Transverse colon (tissue), 4 donors: ENCODE measurements around the gene ACBD6. TPM values are rescaled to one million over a fixed set of nuclear protein-coding genes. Genes with fewer than 3 reads are reported as not detected.

Experiments
- DNase-seq: peaks from one replicate; pipeline ENCODE4 v3.0.0-alpha.2; 2019
- H3K27ac ChIP-seq, 4 donors: fragments of 200-600 bp; sonication (generic); 2 replicates each; pipeline ENCODE4 v1.5.1; 2016 to 2018; ENCODE audit warnings: inconsistent platforms in 4 of 4
- H3K27me3 ChIP-seq: fragments of 200-600 bp; sonication (generic); 2 replicates; pipeline ENCODE4 v1.5.1; 2017; ENCODE audit warnings: inconsistent platforms
- H3K36me3 ChIP-seq, 4 donors: fragments of 200-600 bp; sonication (generic); 2 replicates each; pipeline ENCODE4 v1.5.1; 2017 to 2019; ENCODE audit warnings: inconsistent platforms in 4 of 4
- H3K4me1 ChIP-seq, 4 donors: fragments of 200-600 bp; sonication (generic); 2 replicates each; pipeline ENCODE4 v1.5.1; 2017 to 2020; ENCODE audit warnings: inconsistent platforms in 4 of 4
- H3K4me3 ChIP-seq, 4 donors: fragments of 200-600 bp; sonication (generic); 1 replicate in 1 of 4; 2 replicates in 3 of 4; pipeline versions ENCODE4 v1.5.1 to v1.6.1; 2017 to 2019; ENCODE audit warnings: inconsistent platforms in 4 of 4
- H3K9me3 ChIP-seq, 2 donors: fragments of 200-600 bp; sonication (generic); 2 replicates each; pipeline ENCODE4 v1.5.1; 2017 to 2019; ENCODE audit warnings: inconsistent platforms in 2 of 2
- CTCF ChIP-seq, 5 experiments: fragments of 200-600 bp in 3 of 5; fragments of 450-650 bp in 2 of 5; sonication (generic) in 3 of 5; IDR thresholded peaks; 1 replicate in 2 of 5; 2 replicates in 3 of 5; pipeline ENCODE4 v1.5.1; 2016 to 2017; ENCODE audit warnings: antibody characterized with exemption in 5 of 5, inconsistent platforms in 3 of 5, mild to moderate bottlenecking in 2 of 5, moderate library complexity in 1 of 5
- EP300 ChIP-seq: sonication (generic); formaldehyde crosslinking; IDR thresholded peaks from one replicate; pipeline ENCODE4 v1.6.1; 2017; ENCODE audit warnings: antibody characterized with exemption, low read depth
- POLR2A ChIP-seq: fragments of 450-650 bp; IDR thresholded peaks from one replicate; pipeline ENCODE4 v1.6.1; 2016; ENCODE audit warnings: antibody characterized with exemption, mild to moderate bottlenecking, moderate library complexity
- POLR2AphosphoS5 ChIP-seq, 3 donors: sonication (generic); formaldehyde crosslinking; IDR thresholded peaks; one replicate each; pipeline ENCODE4 v1.6.1; 2016; ENCODE audit warnings: antibody characterized with exemption in 3 of 3
- WGBS, 2 donors: methylation state at CpG; one replicate each; pipeline ENCODE4 v1.1.5; 2018; ENCODE audit warnings: low coverage in 1 of 2; 5-methylcytosine and 5-hydroxymethylcytosine counted together
- in situ Hi-C, 4 donors: fragments of 200-750 bp; cut with MboI; loops; one replicate each; pipeline versions ENCODE4 v1.15.0 to v1.15.1; 2017; ENCODE audit warnings: low sequenced_read_pairs in 3 of 4, low pct_ligation_motif_present in 1 of 4, low pct_unique_long_range_greater_than_20kb in 1 of 4
- intact Hi-C: fragments of 100-400 bp; cut with DNase I; formaldehyde crosslinking; loops from one replicate; pipeline ENCODE4 v1.15.1; 2023; ENCODE audit warnings: low total_unique reads
- total RNA-seq, 4 donors: library from RNA; depleted of rRNA; stranded (reverse); fragments of >200 nt; gene quantifications; one replicate each; pipeline ENCODE4 v1.1.0, GENCODE V29; 2016

ACBD6 gene
- total RNA-seq, 4 donors from 2014 or later = 9.7 to 48.4 (median 38.6) TPM

- H3K9me3 ChIP-seq = peaks cover 29 to 30% of the 10 kb centered on the region in 2 donors
- intact Hi-C loops (no loop called here), in situ Hi-C loops (no loop called here)
- no peak overlapping the region for H3K27ac ChIP-seq
- TF ChIP-seq POLR2AphosphoS5 (IDR thresholded peaks at IDR 0.05) (no peak), EP300 (no peak), CTCF (IDR thresholded peaks at IDR 0.05) (no peak), POLR2A (no peak)
- no peaks in the 10 kb centered on the region for H3K4me1 ChIP-seq
- no peaks in the 10 kb centered on the region for H3K36me3 ChIP-seq
- no peak for DNase-seq
- H3K27me3 ChIP-seq = no peaks in the 10 kb centered on the region
- no peak overlapping the region for H3K4me3 ChIP-seq
Observed at GRCh38 chr1:180385144-180385543, 117.2 kb downstream of the ACBD6 start.

DNA sequence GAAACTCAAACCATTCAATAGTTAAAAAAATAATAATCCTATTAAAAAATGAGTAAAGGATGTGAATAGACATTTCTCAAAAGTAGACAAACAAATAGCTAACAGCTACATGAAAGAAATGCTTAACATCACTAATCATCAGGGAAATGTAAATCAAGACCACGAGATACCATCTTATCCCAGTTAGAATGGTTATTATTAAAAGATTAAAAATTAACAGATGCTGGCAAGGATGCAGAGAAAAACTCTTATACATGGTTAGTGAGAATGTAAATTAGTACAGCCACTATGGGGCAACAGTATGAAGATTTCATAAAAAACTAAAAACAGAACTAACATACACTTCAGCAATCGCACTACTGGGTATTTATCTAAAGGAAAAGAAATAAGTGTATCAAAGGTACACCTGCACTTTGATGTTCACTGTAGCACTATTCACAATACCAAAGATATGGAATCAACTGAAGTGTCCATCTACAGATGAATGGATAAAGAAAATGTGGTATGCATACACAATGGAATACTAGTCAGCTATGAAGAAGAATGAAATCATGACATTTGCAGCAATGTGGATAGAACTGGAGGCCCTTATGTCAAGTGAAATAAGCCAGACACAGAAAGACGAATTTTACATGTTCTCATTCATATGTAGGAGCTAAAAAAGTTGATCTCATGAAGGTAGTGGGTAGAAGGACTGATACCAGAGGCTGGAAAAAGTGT is 117.9 kb downstream of the ACBD6 start:
- no peak overlapping the region for H3K27ac ChIP-seq
- no peaks in the 10 kb centered on the region for H3K27me3 ChIP-seq
- H3K9me3 ChIP-seq = peaks cover 36 to 37% of the 10 kb centered on the region in 2 donors
- H3K36me3 ChIP-seq = no peaks in the 10 kb centered on the region
- no peak for DNase-seq
- in situ Hi-C loops (no loop called here), intact Hi-C loops (no loop called here)
- no peak overlapping the region for H3K4me3 ChIP-seq
- no peaks in the 10 kb centered on the region for H3K4me1 ChIP-seq
- WGBS, 2 donors = 91 to 92% methylated on average over 3 of the region's 3 CpGs
- TF ChIP-seq POLR2A (no peak), POLR2AphosphoS5 (IDR thresholded peaks at IDR 0.05) (no peak), CTCF (IDR thresholded peaks at IDR 0.05) (no peak), EP300 (no peak)

DNA sequence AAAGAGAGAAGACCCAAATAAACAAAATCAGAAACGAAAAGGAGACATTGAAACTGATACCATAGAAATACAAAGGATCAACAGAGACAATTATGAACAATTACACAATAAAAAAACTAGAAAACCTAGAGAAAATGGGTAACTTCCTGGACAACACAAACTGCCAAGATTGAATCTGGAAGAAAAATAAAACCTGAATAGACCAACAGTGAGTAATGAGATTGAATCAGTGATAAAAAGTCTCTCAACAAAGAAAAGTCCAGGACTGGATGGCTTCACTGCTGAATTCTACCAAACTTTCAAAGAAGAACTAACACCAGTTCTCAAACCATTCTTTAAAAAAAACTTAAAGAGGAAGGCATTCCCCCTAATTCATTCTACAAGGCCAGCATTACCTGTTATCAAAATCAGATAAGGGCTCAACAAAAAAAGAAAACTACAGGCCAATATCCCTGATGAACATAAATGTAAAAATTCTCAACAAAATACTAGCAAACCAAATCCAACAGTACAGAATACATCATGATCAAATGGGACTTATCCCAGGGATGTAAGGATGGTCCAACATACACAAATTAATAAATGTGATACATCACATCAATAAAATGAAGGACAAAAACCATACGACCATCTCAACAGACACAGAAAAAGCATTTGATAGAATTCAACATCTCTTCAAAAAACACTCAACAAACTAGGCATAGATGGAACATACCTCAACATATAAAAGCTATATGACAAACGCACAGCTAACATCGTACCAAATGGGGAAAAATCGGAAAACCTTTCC is 119.9 kb downstream of the ACBD6 start:
- Histone ChIP-seq H3K9me3 (peaks cover 41 to 44% of the 10 kb centered on the region in 2 donors), H3K36me3 (no peaks in the 10 kb centered on the region), H3K27me3 (no peaks in the 10 kb centered on the region), H3K4me1 (no peaks in the 10 kb centered on the region), H3K4me3 (no peak overlapping the region), H3K27ac (no peak overlapping the region)
- 92 to 93% methylated on average over 4 to 5 of the region's 5 CpGs for WGBS, 2 donors
- no peak for DNase-seq
- intact Hi-C loops = no loop called here
- in situ Hi-C loops = no loop called here
- no peak for TF ChIP-seq EP300
- TF ChIP-seq POLR2A = no peak
- no peak for TF ChIP-seq POLR2AphosphoS5 (IDR thresholded peaks at IDR 0.05)
- TF ChIP-seq CTCF (IDR thresholded peaks at IDR 0.05) = no peak

GRCh38 chr1:180381184-180381580 is 121.2 kb downstream of the ACBD6 start:
- H3K36me3 ChIP-seq = no peaks in the 10 kb centered on the region
- in situ Hi-C loops = no loop called here
- WGBS, 2 donors = 90 to 94% methylated on average over 2 to 4 of the region's 4 CpGs
- H3K4me3 ChIP-seq = no peak overlapping the region
- no peak for TF ChIP-seq POLR2A
- TF ChIP-seq EP300 = no peak
- no peak for TF ChIP-seq POLR2AphosphoS5 (IDR thresholded peaks at IDR 0.05)
- TF ChIP-seq CTCF (IDR thresholded peaks at IDR 0.05) = no peak
- intact Hi-C loops = no loop called here
- no peaks in the 10 kb centered on the region for H3K4me1 ChIP-seq
- no peak for DNase-seq
- no peaks in the 10 kb centered on the region for H3K27me3 ChIP-seq
- peaks cover 41 to 44% of the 10 kb centered on the region in 2 donors for H3K9me3 ChIP-seq
- H3K27ac ChIP-seq = no peak overlapping the region
